Measurements from ENCODE around the gene ST8SIA5. TPM values are rescaled to one million over a fixed set of nuclear protein-coding genes. Genes with fewer than 3 reads are reported as not detected.
A peak's percentile ranks its signal among the peaks of the same experiment; 100 is the strongest.

ST8SIA5 gene
- total RNA-seq, 1 experiment from 2014 or later: not detected

DNA sequence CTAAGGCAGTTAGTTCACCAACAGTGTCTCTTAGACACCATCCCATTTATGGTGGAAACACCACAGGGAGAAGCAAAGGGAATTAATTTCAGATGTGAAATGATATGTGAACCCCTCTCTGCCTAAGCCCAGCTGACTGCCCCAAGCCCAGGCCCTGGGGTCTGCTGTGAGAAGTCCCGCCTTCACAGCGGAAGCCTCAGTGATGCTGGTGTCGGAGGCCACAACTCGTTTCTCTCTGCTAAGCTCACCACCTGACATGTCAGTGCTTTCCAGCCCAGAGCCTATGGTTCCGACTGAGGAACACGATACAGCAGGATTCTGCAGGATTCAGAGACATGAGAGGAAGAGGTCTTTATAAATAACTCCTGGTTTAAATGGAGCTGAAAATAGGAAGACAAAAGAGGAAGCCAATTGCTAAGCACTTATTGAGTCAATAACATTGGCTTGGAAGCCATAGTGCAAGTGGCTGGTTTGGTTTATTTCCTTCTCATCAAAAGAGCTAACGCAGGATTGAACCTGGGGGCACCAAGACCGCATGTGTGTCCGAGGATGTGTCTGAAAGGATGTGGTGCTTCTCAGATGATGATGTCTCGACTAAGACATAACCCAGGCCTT lies 78.0 kb downstream of the ST8SIA5 start:
- intact Hi-C loops (cut with micrococcal nuclease): no loop called here
- no peak for DNase-seq (ENCODE audit: unreplicated experiment)
- Mint-ChIP-seq H3K27me3 (ENCODE audit: insufficient read depth, unreplicated experiment) (no peaks in the 10 kb centered on the region), H3K9me3 (ENCODE audit: unreplicated experiment) (peaks cover 7% of the 10 kb centered on the region), H3K27ac (ENCODE audit: low read depth, unreplicated experiment) (no peak overlapping the region), H3K36me3 (ENCODE audit: insufficient read depth, unreplicated experiment) (no peaks in the 10 kb centered on the region), H3K4me3 (ENCODE audit: unreplicated experiment) (no peak overlapping the region), H3K4me1 (ENCODE audit: insufficient read depth, unreplicated experiment) (peaks cover 15% of the 10 kb centered on the region)
- ChIA-PET CTCF (interaction anchor here (0.8 to 2.0 kb wide), 2 partner anchors 56 to 398 kb away, joined by 4 to 7 read pairs; no protein-coding TSS in a partner anchor), POLR2A (interaction anchor here (0.6 to 0.7 kb wide), 2 partner anchors 11 to 243 kb away, joined by 3 to 4 read pairs; no protein-coding TSS in a partner anchor)
- BruUV-seq (replicated peaks): no TSS peak
- TF ChIP-seq, protein P1, sequence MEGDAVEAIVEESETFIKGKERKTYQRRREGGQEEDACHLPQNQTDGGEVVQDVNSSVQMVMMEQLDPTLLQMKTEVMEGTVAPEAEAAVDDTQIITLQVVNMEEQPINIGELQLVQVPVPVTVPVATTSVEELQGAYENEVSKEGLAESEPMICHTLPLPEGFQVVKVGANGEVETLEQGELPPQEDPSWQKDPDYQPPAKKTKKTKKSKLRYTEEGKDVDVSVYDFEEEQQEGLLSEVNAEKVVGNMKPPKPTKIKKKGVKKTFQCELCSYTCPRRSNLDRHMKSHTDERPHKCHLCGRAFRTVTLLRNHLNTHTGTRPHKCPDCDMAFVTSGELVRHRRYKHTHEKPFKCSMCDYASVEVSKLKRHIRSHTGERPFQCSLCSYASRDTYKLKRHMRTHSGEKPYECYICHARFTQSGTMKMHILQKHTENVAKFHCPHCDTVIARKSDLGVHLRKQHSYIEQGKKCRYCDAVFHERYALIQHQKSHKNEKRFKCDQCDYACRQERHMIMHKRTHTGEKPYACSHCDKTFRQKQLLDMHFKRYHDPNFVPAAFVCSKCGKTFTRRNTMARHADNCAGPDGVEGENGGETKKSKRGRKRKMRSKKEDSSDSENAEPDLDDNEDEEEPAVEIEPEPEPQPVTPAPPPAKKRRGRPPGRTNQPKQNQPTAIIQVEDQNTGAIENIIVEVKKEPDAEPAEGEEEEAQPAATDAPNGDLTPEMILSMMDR (IDR thresholded peaks at IDR 0.05; ENCODE audit: unreplicated experiment): no peak

DNA sequence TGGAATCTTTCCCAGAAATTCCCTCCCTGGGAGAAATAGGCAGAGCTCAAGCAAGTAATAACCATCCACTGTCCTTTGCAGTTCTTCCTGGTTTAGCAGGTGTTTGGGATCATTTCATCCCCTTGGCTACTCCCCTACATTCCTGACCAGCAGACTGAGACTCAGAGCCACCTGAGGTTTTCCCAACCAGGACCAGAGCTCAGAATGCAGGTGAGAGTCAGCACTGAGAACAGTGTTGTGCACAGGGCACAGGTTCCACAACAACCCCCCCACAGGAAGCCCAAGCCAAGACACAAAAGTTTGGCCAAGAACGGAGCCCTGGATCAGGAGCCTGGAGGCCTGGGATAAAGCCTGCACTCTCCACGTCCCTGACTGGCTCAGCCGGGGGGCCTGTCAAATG lies 78.8 kb downstream of the ST8SIA5 start:
- intact Hi-C loops (cut with micrococcal nuclease): no loop called here
- Mint-ChIP-seq H3K9me3 (ENCODE audit: unreplicated experiment) (peaks cover 7% of the 10 kb centered on the region), H3K4me3 (ENCODE audit: unreplicated experiment) (no peak overlapping the region), H3K4me1 (ENCODE audit: insufficient read depth, unreplicated experiment) (peaks cover 15% of the 10 kb centered on the region), H3K27me3 (ENCODE audit: insufficient read depth, unreplicated experiment) (no peaks in the 10 kb centered on the region), H3K27ac (ENCODE audit: low read depth, unreplicated experiment) (no peak overlapping the region), H3K36me3 (ENCODE audit: insufficient read depth, unreplicated experiment) (no peaks in the 10 kb centered on the region)
- DNase-seq (ENCODE audit: unreplicated experiment): no peak
- CTCF ChIA-PET: interaction anchor here (0.7 kb wide), 1 partner anchor 18 kb away, joined by 3 read pairs; no protein-coding TSS in a partner anchor
- POLR2A ChIA-PET: interaction anchor here (0.6 kb wide), 1 partner anchor 25 kb away, joined by 3 read pairs; no protein-coding TSS in a partner anchor
- no TSS peak for BruUV-seq (replicated peaks)
- TF ChIP-seq, protein P1 (IDR thresholded peaks at IDR 0.05; ENCODE audit: unreplicated experiment): no peak

DNA sequence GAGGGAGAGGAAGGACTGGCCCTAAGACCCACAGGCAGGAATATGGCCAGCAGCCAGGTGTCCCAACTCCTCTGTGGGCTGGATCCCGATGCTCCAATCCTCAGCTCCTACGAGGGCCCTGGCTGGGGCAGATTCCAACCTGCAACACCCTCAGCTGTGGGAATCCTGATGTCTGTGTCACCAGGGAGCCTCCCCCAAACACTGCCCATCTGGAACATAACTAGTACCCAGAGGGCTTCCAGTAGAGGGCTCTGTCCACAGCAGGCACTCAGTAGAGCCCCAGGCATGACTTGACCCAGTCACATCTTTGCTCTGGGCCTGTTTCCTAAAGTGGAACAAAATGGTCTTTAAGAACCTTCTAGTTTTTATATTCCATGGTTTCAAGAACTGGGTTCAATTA lies 79.2 kb downstream of the ST8SIA5 start:
- Mint-ChIP-seq H3K36me3 (ENCODE audit: insufficient read depth, unreplicated experiment) (no peaks in the 10 kb centered on the region), H3K27ac (ENCODE audit: low read depth, unreplicated experiment) (no peak overlapping the region), H3K9me3 (ENCODE audit: unreplicated experiment) (peaks cover 7% of the 10 kb centered on the region), H3K4me1 (ENCODE audit: insufficient read depth, unreplicated experiment) (peaks cover 15% of the 10 kb centered on the region), H3K27me3 (ENCODE audit: insufficient read depth, unreplicated experiment) (no peaks in the 10 kb centered on the region), H3K4me3 (ENCODE audit: unreplicated experiment) (no peak overlapping the region)
- ChIA-PET POLR2A (no interaction called here), CTCF (interaction anchor here (0.7 kb wide), 1 partner anchor 18 kb away, joined by 3 read pairs; no protein-coding TSS in a partner anchor)
- TF ChIP-seq, protein P1 (IDR thresholded peaks at IDR 0.05; ENCODE audit: unreplicated experiment): no peak
- no TSS peak for BruUV-seq (replicated peaks)
- peak; percentile 35 for DNase-seq (ENCODE audit: unreplicated experiment)
- intact Hi-C loops (cut with micrococcal nuclease): no loop called here

DNA sequence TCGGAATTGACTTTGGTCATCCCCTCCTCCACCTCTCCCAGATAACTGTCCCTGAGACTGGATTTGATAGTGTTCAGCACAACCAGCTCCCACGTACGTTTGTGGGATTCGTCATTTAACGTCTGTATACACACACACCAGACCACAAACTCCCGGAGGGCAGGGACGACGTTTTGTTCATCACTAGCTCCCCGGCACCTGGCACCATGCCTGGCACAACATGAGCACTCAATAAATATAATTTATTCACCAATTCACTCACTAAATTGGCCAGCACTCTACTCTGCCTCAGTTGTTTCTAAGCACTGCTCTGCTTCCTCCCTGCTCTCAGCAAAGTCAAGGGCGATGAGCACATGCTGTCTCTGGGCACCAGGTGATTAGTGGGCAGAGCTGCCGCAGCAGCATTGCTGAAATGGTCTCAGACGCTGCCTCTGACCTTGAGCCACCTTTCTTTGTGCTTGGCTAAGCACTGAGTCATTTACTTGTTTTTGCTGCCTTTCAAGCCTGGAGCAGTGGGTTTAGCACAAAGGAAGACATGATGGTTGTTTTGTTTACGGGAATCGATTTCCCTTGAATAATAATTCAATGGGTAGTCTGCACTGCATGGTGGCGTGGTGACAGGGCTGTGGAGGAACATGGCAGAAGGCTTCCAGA lies 80.5 kb downstream of the ST8SIA5 start:
- CTCF ChIA-PET: interaction anchor here (0.5 to 1.3 kb wide), 4 partner anchors 9 to 503 kb away, joined by 3 to 5 read pairs (median 4); partner anchors contain the start of gene LOXHD1
- no peak overlapping the region for H3K27ac Mint-ChIP-seq (ENCODE audit: low read depth, unreplicated experiment)
- intact Hi-C loops (cut with micrococcal nuclease): no loop called here
- H3K4me1 Mint-ChIP-seq (ENCODE audit: insufficient read depth, unreplicated experiment): peaks cover 15% of the 10 kb centered on the region
- peak; percentile 71 for DNase-seq (ENCODE audit: unreplicated experiment)
- peaks cover 7% of the 10 kb centered on the region for H3K9me3 Mint-ChIP-seq (ENCODE audit: unreplicated experiment)
- POLR2A ChIA-PET: interaction anchor here (0.5 kb wide), 1 partner anchor 654 kb away, joined by 5 read pairs; no protein-coding TSS in a partner anchor
- TF ChIP-seq, protein P1 (IDR thresholded peaks at IDR 0.05; ENCODE audit: unreplicated experiment): no peak
- H3K36me3 Mint-ChIP-seq (ENCODE audit: insufficient read depth, unreplicated experiment): no peaks in the 10 kb centered on the region
- no peaks in the 10 kb centered on the region for H3K27me3 Mint-ChIP-seq (ENCODE audit: insufficient read depth, unreplicated experiment)
- no TSS peak for BruUV-seq (replicated peaks)
- H3K4me3 Mint-ChIP-seq (ENCODE audit: unreplicated experiment): peak overlapping the region; percentile 15

Measured in MCF 10A (cell line).